SJSA1 (cell line): ENCODE results near the gene PAM. TPM values are rescaled to one million over a fixed set of nuclear protein-coding genes. Genes with fewer than 3 reads are reported as not detected.
"Not testable (repeated sequence)": the region's sequence is repeated elsewhere in the genome, so short reads cannot be mapped to it uniquely, and the experiment has no call there.

ENCODE experiments used
- DNase-seq, 2 experiments: peaks; one replicate each; pipeline ENCODE4 v3.0.0-alpha.2; 2015 to 2020; ENCODE audit warnings: low spot score in 2 of 2, low read depth in 1 of 2
- H3K27ac ChIP-seq: fragments of 250-450 bp; sonication (Bioruptor Pico); 2 replicates; pipeline ENCODE4 v1.5.1; 2020; ENCODE audit warnings: mild to moderate bottlenecking, moderate library complexity
- H3K27me3 ChIP-seq: fragments of 250-450 bp; sonication (Bioruptor Pico); replicated peaks from 2 replicates; pipeline ENCODE4 v1.5.1; 2020; ENCODE audit warnings: mild to moderate bottlenecking, moderate library complexity
- H3K36me3 ChIP-seq: fragments of 250-450 bp; sonication (Bioruptor Pico); 2 replicates; pipeline ENCODE4 v1.5.1; 2020; ENCODE audit warnings: mild to moderate bottlenecking
- H3K4me1 ChIP-seq: fragments of 250-450 bp; sonication (Bioruptor Pico); replicated peaks from 2 replicates; pipeline ENCODE4 v1.6.1; 2021; ENCODE audit warnings: mild to moderate bottlenecking
- H3K4me3 ChIP-seq: fragments of 250-450 bp; sonication (Bioruptor Pico); 2 replicates; pipeline ENCODE4 v1.5.1; 2020; ENCODE audit warnings: mild to moderate bottlenecking
- H3K9me3 ChIP-seq: fragments of 250-450 bp; sonication (Bioruptor Pico); replicated peaks from 2 replicates; pipeline ENCODE4 v1.5.1; 2020; ENCODE audit warnings: mild to moderate bottlenecking
- total RNA-seq: library from RNA; depleted of rRNA; stranded (reverse); fragments of >200 nt; shearing (Covaris generic); gene quantifications from 2 replicates; pipeline ENCODE4 v1.2.3, GENCODE V29; 2014

The PAM gene
- total RNA-seq, 1 experiment from 2014 or later, result 420 TPM

- Histone ChIP-seq H3K27me3 (no peaks in the 10 kb centered on the region; the same call in 1 of the 2 replicates), H3K27ac (no peak overlapping the region), H3K9me3 (no peaks in the 10 kb centered on the region), H3K36me3 (no peaks in the 10 kb centered on the region), H3K4me3 (no peak overlapping the region), H3K4me1 (peaks cover 7% of the 10 kb centered on the region)
- DNase-seq, result no peak
Measured at GRCh38 chr5:103060424-103060954, 305.4 kb downstream of the PAM start.

GRCh38 chr5:103066326-103066725 lies 311.2 kb downstream of the PAM start:
- no peak overlapping the region for H3K4me3 ChIP-seq
- H3K27me3 ChIP-seq, result no peaks in the 10 kb centered on the region; the same call in 1 of the 2 replicates
- no peak overlapping the region for H3K27ac ChIP-seq
- no peak for DNase-seq
- no peaks in the 10 kb centered on the region for H3K9me3 ChIP-seq
- H3K4me1 ChIP-seq, result no peaks in the 10 kb centered on the region
- H3K36me3 ChIP-seq, result no peaks in the 10 kb centered on the region

DNA sequence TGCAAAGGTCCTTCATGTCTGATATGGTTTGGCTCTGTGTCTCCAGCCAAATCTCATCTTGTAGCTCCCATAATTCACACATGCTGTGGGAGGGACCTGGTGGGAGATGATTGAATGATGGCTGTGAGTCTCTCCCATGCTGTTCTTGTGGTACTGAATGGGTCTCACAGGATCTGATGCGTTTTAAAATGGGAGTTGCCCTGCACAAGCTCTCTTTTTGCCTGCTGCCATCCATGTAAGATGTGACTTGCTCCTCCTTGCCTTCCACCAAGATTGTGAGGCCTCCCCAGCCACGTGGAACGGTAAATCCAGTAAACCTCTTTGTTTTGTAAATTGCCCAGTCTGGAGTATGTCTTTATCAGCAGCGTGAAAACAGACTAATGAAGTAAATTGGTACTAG lies 318.4 kb downstream of the PAM start:
- DNase-seq, H3K4me3 ChIP-seq, H3K36me3 ChIP-seq, H3K27me3 ChIP-seq, H3K4me1 ChIP-seq, H3K9me3 ChIP-seq, H3K27ac ChIP-seq: not testable (repeated sequence)

DNA sequence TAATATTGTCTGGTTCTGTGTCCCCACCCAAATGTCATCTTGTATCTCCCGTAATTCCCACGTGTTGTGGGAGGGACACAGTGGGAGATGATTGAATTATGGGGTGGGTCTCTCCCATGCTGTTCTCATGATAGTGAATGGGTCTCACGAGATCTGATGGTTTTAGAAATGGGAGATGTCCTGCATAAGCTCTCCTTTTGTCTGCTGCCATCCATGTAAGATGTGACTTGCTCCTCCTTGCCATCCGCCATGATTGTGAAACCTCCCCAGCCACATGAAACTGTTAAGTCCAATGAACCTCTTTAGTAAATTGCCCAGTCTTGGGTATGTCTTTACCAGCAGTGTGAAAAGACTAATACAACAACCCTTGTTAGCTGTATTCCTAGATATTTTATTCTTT lies 320.3 kb downstream of the PAM start:
- no peak for DNase-seq
- Histone ChIP-seq H3K4me3 (no peak overlapping the region), H3K4me1 (no peaks in the 10 kb centered on the region), H3K27me3 (no peaks in the 10 kb centered on the region), H3K27ac (no peak overlapping the region), H3K9me3 (peaks cover 13% of the 10 kb centered on the region; the same call in 1 of the 2 replicates), H3K36me3 (no peaks in the 10 kb centered on the region)
